ENCODE measurements around the gene ITPKB. TPM values are rescaled to one million over a fixed set of nuclear protein-coding genes. Genes with fewer than 3 reads are reported as not detected.

ITPKB gene
- total and polyA plus RNA-seq, 2 experiments from 2014 or later = 0.31 to 5.2 TPM

DNA sequence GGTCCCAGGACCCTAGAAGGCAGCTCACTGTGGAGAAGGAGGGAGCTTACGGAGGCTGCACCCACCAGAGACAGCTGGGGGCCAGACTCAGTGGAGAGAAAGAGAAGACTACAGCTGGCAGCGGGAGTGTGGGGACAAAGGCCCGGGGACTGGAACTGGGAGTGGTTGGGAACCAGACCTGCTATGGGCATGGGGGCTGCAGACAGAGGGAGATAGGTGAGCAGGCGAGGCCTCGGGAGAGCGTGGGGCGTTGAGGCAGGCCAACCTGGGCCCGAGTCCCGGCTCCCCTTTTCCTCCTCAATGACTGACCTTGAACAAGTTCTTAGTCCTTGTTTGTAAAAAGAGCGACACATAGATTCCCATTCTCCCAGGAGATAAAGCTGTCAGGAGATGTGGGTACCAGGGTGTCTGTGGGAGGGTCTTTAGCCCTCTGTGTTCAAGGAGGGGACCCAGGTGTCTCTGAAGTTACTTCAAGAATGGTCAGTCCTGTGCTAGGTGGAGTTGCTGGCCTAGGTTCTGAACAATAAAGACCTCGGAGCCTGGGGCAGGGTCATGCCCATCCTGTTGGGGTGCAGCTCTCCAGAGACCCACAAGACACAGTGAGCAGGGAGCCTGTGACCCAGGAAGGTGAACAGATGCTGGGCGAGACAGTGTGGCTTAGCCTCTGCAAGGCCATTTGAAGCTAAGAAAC is 87.9 kb downstream of the ITPKB start:
- TF ChIP-seq ZNF462 (CRISPR knock-in tag; IDR thresholded peaks at IDR 0.05) = no peak
- TF ChIP-seq, protein P1, sequence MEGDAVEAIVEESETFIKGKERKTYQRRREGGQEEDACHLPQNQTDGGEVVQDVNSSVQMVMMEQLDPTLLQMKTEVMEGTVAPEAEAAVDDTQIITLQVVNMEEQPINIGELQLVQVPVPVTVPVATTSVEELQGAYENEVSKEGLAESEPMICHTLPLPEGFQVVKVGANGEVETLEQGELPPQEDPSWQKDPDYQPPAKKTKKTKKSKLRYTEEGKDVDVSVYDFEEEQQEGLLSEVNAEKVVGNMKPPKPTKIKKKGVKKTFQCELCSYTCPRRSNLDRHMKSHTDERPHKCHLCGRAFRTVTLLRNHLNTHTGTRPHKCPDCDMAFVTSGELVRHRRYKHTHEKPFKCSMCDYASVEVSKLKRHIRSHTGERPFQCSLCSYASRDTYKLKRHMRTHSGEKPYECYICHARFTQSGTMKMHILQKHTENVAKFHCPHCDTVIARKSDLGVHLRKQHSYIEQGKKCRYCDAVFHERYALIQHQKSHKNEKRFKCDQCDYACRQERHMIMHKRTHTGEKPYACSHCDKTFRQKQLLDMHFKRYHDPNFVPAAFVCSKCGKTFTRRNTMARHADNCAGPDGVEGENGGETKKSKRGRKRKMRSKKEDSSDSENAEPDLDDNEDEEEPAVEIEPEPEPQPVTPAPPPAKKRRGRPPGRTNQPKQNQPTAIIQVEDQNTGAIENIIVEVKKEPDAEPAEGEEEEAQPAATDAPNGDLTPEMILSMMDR (conservative IDR thresholded peaks at IDR 0.05; ENCODE audit: low read depth in 2 of 2) = no peak
- TF ChIP-seq EZH2 (IDR thresholded peaks at IDR 0.05; ENCODE audit: low read depth, unreplicated experiment) = no peak

More for the DNA sequence above, 87.9 kb downstream of the ITPKB start:
- H4K20me1 ChIP-seq (replicated peaks; ENCODE audit: insufficient read depth) = no peaks in the 10 kb centered on the region
- H3K4me1 ChIP-seq (ENCODE audit: insufficient read depth) = peaks cover 25% of the 10 kb centered on the region
- DNase-seq (ENCODE audit: low spot score) (no peak), ATAC-seq (no peak)
- 0 out of 2 replicates have a peak, but pooled peaks cover 7% of the 10 kb centered on the region for H3F3A ChIP-seq (replicated peaks; ENCODE audit: low read depth)
- H3K9me3 Mint-ChIP-seq = no peaks in the 10 kb centered on the region; the same call in 2 of the 3 replicates
- H3K36me3 ChIP-seq (ENCODE audit: insufficient read depth) = no peaks in the 10 kb centered on the region
- H3K4me2 ChIP-seq = no peak overlapping the region
- H3K79me2 ChIP-seq (replicated peaks; ENCODE audit: insufficient read depth) = no peaks in the 10 kb centered on the region
- no peak overlapping the region for H3K27ac Mint-ChIP-seq
- no peaks in the 10 kb centered on the region for H3K9me2 ChIP-seq (ENCODE audit: insufficient read depth)
- H3K36me3 Mint-ChIP-seq (ENCODE audit: low read depth) = no peaks in the 10 kb centered on the region; the same call in 2 of the 3 replicates
- H3K27ac ChIP-seq (ENCODE audit: low read depth) = no peak overlapping the region
- peaks cover 46% of the 10 kb centered on the region for H3K4me1 Mint-ChIP-seq
- H2AFZ ChIP-seq = no peak overlapping the region
- H3K27me3 ChIP-seq (ENCODE audit: insufficient read depth) = no peaks in the 10 kb centered on the region
- no peak overlapping the region for H3K4me3 ChIP-seq
- no peak overlapping the region for H3K4me3 Mint-ChIP-seq
- peaks cover 17% of the 10 kb centered on the region for H3K27me3 Mint-ChIP-seq (ENCODE audit: insufficient read depth, low read depth, poor library complexity)

All from GM23338 (cell line).